CD14-positive monocyte (primary cell): Measurements from ENCODE around the gene SLC25A21. TPM values are rescaled to one million over a fixed set of nuclear protein-coding genes. Genes with fewer than 3 reads are reported as not detected.

Experiments
- DNase-seq, 3 donors: peaks; one replicate each; pipeline ENCODE4 v3.0.0-alpha.2; 2011 to 2022
- H2AFZ ChIP-seq: 2 replicates; pipeline ENCODE4 v1.6.0; 2012; ENCODE audit warnings: mild to moderate bottlenecking, low read depth, low read length, inconsistent platforms; ENCODE audit not compliant: insufficient read depth, poor library complexity, severe bottlenecking
- H3K27ac ChIP-seq, 2 donors: 1 replicate in 1 of 2; 2 replicates in 1 of 2; pipeline ENCODE4 v1.5.1; 2012 to 2013; ENCODE audit warnings: low read length in 2 of 2, control low read depth in 1 of 2, inconsistent platforms in 1 of 2, low read depth in 1 of 2, mild to moderate bottlenecking in 1 of 2
- H3K27me3 ChIP-seq, 2 donors: one replicate each; pipeline versions ENCODE4 v1.6.0 to v1.6.1; 2011 to 2013; ENCODE audit warnings: low read length in 2 of 2; ENCODE audit not compliant: control insufficient read depth in 2 of 2, insufficient read depth in 2 of 2
- H3K36me3 ChIP-seq, 2 donors: replicated peaks in 1 of 2; 1 replicate in 1 of 2; 2 replicates in 1 of 2; pipeline versions ENCODE4 v1.5.1 to v1.6.1; 2012 to 2013; ENCODE audit warnings: low read length in 2 of 2, control low read depth in 1 of 2, inconsistent platforms in 1 of 2, mild to moderate bottlenecking in 1 of 2; ENCODE audit not compliant: insufficient read depth in 2 of 2, control insufficient read depth in 1 of 2
- H3K4me1 ChIP-seq, 2 donors: 1 replicate in 1 of 2; 2 replicates in 1 of 2; pipeline versions ENCODE4 v1.5.1 to v1.6.1; 2012 to 2013; ENCODE audit warnings: low read length in 2 of 2, control low read depth in 1 of 2, inconsistent platforms in 1 of 2, mild to moderate bottlenecking in 1 of 2, moderate library complexity in 1 of 2; ENCODE audit not compliant: insufficient read depth in 2 of 2, control insufficient read depth in 1 of 2
- H3K4me2 ChIP-seq: replicated peaks from 2 replicates; pipeline ENCODE3; 2012; ENCODE audit warnings: low read length, moderate library complexity, mild to moderate bottlenecking; ENCODE audit not compliant: poor library complexity, severe bottlenecking; ENCODE audit errors: extremely low read depth
- H3K4me3 ChIP-seq, 3 experiments: fragments of 200-600 bp in 1 of 3; sonication (generic) in 1 of 3; replicated peaks in 1 of 3; 1 replicate in 2 of 3; 2 replicates in 1 of 3; pipeline ENCODE4 v1.5.1; 2011 to 2013; ENCODE audit warnings: low read length in 3 of 3, mild to moderate bottlenecking in 3 of 3, control low read depth in 2 of 3, low read depth in 2 of 3, inconsistent platforms in 1 of 3, moderate library complexity in 1 of 3
- H3K79me2 ChIP-seq: 2 replicates; pipeline ENCODE4 v1.6.0; 2012; ENCODE audit warnings: mild to moderate bottlenecking, control low read depth, inconsistent platforms, low read length, moderate library complexity; ENCODE audit not compliant: insufficient read depth
- H3K9ac ChIP-seq: 2 replicates; pipeline ENCODE4 v1.6.0; 2017; ENCODE audit warnings: low read length, mild to moderate bottlenecking; ENCODE audit not compliant: insufficient read depth, poor library complexity, severe bottlenecking
- H3K9me3 ChIP-seq, 2 donors: replicated peaks in 1 of 2; 1 replicate in 1 of 2; 2 replicates in 1 of 2; pipeline versions ENCODE4 v1.5.1 to v1.6.1; 2012 to 2013; ENCODE audit warnings: low read length in 2 of 2, control low read depth in 1 of 2; ENCODE audit not compliant: control insufficient read depth in 1 of 2, insufficient read depth in 1 of 2
- H4K20me1 ChIP-seq: 2 replicates; pipeline ENCODE4 v1.6.0; 2012; ENCODE audit warnings: mild to moderate bottlenecking, low read length, control low read depth, moderate library complexity; ENCODE audit not compliant: insufficient read depth
- H3K27ac Mint-ChIP-seq, 7 donors: one replicate each; pipeline ENCODE4 v1.8.0; 2020; ENCODE audit warnings: mild to moderate bottlenecking in 7 of 7, mixed read lengths in 7 of 7, moderate library complexity in 6 of 7, inconsistent platforms in 2 of 7
- H3K27me3 Mint-ChIP-seq, 3 donors: one replicate each; pipeline ENCODE4 v1.8.0; 2021 to 2022; ENCODE audit warnings: low read depth in 3 of 3, mild to moderate bottlenecking in 3 of 3, mixed read lengths in 3 of 3, moderate library complexity in 3 of 3, inconsistent platforms in 1 of 3
- H3K36me3 Mint-ChIP-seq, 2 donors: one replicate each; pipeline ENCODE4 v1.8.0; 2020; ENCODE audit warnings: mixed read lengths in 2 of 2, inconsistent platforms in 1 of 2, mild to moderate bottlenecking in 1 of 2
- H3K4me1 Mint-ChIP-seq: one replicate; pipeline ENCODE4 v1.8.0; 2020; ENCODE audit warnings: mild to moderate bottlenecking, mixed read lengths
- H3K4me3 Mint-ChIP-seq, 2 donors: one replicate each; pipeline ENCODE4 v1.8.0; 2020; ENCODE audit warnings: mild to moderate bottlenecking in 2 of 2, mixed read lengths in 2 of 2, moderate library complexity in 1 of 2
- H3K9me3 Mint-ChIP-seq, 7 donors: one replicate each; pipeline ENCODE4 v1.8.0; 2020 to 2022; ENCODE audit warnings: mixed read lengths in 7 of 7, mild to moderate bottlenecking in 6 of 7, moderate library complexity in 6 of 7, inconsistent platforms in 2 of 7
- CTCF ChIP-seq: fragments of 200-600 bp; IDR thresholded peaks from one replicate; pipeline ENCODE4 v1.8.0; 2022; ENCODE audit warnings: antibody characterized with exemption, mild to moderate bottlenecking
- WGBS: methylation state at CpG from one replicate; pipeline ENCODE4 v1.1.5; 2013; ENCODE audit warnings: missing lambda C conversion rate; ENCODE audit not compliant: insufficient coverage; 5-methylcytosine and 5-hydroxymethylcytosine counted together
- intact Hi-C, 2 donors: fragments of 100-400 bp; cut with micrococcal nuclease; formaldehyde crosslinking; loops; one replicate each; pipeline versions ENCODE4 v1.15.0 to v1.15.1; 2023
- polyA plus RNA-seq, 3 donors: library from polyadenylated mRNA; depleted of rRNA in 1 of 3; unstranded in 2 of 3; stranded (reverse) in 1 of 3; fragments of 300-500 nt in 2 of 3; fragments of >200 nt in 1 of 3; fragmentation: Illumina TruSeq in 2 of 3; gene quantifications; 1 replicate in 2 of 3; 2 replicates in 1 of 3; pipeline ENCODE4 v1.2.3, GENCODE V29; 2012 to 2021

Gene SLC25A21
- polyA plus RNA-seq, 3 donors, result not detected

DNA sequence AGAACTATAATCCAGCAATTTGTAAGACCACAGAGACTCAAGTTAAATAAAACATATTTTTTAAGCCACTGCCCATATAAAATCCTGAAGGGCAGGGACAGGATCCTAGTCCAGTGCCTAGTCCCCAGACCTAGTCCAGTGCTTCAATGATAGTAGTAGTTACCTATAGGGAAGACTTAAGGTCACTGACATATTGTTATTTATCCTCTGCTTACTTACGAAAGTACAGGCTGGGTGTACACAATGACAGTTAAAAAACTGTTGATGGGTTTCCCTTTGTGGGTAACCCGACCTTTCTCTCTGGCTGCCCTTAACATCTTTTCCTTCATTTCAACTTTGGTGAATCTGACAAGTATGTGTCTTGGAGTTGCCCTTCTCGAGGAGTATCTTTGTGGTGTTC, 192.5 kb downstream of the SLC25A21 start:
- no peaks in the 10 kb centered on the region for H3K9me3 ChIP-seq
- H3K4me1 Mint-ChIP-seq, result no peaks in the 10 kb centered on the region
- intact Hi-C loops, result no loop called here
- WGBS, result no CpG with 5 or more reads among the region's 3 CpGs
- no peaks in the 10 kb centered on the region for H3K36me3 ChIP-seq
- H3K27ac ChIP-seq, result no peak overlapping the region
- peaks cover 0 to 5% (median 3%) of the 10 kb centered on the region in 7 donors for H3K9me3 Mint-ChIP-seq
- H3K36me3 Mint-ChIP-seq, result no peaks in the 10 kb centered on the region
- no peak for TF ChIP-seq CTCF
- no peak overlapping the region for H3K4me2 ChIP-seq
- H3K4me3 Mint-ChIP-seq, result no peak overlapping the region
- H4K20me1 ChIP-seq, result no peaks in the 10 kb centered on the region
- H2AFZ ChIP-seq, result no peak overlapping the region
- no peaks in the 10 kb centered on the region for H3K79me2 ChIP-seq
- H3K27me3 ChIP-seq, result no peaks in the 10 kb centered on the region
- H3K4me1 ChIP-seq, result no peaks in the 10 kb centered on the region
- no peak for DNase-seq
- H3K4me3 ChIP-seq, result no peak overlapping the region
- H3K9ac ChIP-seq, result no peak overlapping the region
- peaks cover 0 to 2% (median 0%) of the 10 kb centered on the region in 3 donors for H3K27me3 Mint-ChIP-seq
- no peak overlapping the region for H3K27ac Mint-ChIP-seq

DNA sequence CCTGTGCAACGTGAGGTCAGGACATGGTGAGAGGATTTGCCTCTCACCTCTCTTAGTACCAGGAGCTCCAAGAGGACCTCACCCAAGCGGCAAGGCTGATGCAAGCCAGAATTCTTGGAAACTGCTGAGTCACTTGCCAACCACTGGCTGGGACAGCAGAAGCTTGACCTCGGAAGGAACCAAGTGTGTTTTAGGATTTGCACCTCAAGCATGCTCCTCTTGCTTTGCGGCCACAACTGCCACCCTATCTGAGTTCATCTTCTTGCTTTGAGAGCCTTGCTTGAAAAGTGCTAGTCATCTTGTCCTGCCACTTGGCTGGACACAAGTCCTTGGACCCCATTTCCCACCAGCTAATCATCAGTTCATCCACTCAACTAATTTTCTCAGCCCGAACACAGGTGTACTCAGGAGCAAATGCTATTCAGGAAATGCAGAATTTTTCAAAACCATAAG, 195.8 kb downstream of the SLC25A21 start:
- Mint-ChIP-seq H3K27me3 (peaks cover 0 to 2% (median 0%) of the 10 kb centered on the region in 3 donors), H3K9me3 (peaks cover 0 to 9% (median 3%) of the 10 kb centered on the region in 7 donors), H3K27ac (no peak overlapping the region), H3K4me1 (no peaks in the 10 kb centered on the region), H3K36me3 (no peaks in the 10 kb centered on the region), H3K4me3 (no peak overlapping the region)
- intact Hi-C loops, result no loop called here
- H3K4me3 ChIP-seq, result no peak overlapping the region
- no peak overlapping the region for H3K9ac ChIP-seq
- H2AFZ ChIP-seq, result no peak overlapping the region
- DNase-seq, result no peak
- no peak overlapping the region for H3K27ac ChIP-seq
- no peaks in the 10 kb centered on the region for H3K9me3 ChIP-seq
- WGBS, result 84% methylated on average over 4 of the region's 5 CpGs
- H3K36me3 ChIP-seq, result no peaks in the 10 kb centered on the region
- TF ChIP-seq CTCF, result no peak
- H3K4me2 ChIP-seq, result no peak overlapping the region
- no peaks in the 10 kb centered on the region for H3K27me3 ChIP-seq
- H3K4me1 ChIP-seq, result no peaks in the 10 kb centered on the region
- H3K79me2 ChIP-seq, result no peaks in the 10 kb centered on the region
- no peaks in the 10 kb centered on the region for H4K20me1 ChIP-seq
